Ascending aorta (tissue), 2 donors: ENCODE results near the gene CWF19L1. TPM values are rescaled to one million over a fixed set of nuclear protein-coding genes. Genes with fewer than 3 reads are reported as not detected.
"Not testable (repeated sequence)": the region's sequence is repeated elsewhere in the genome, so short reads cannot be mapped to it uniquely, and the experiment has no call there.

Experiments
- DNase-seq, 2 donors: peaks; one replicate each; pipeline ENCODE4 v3.0.0-alpha.2; 2019; ENCODE audit warnings: low spot score in 2 of 2
- H3K27ac ChIP-seq, 2 donors: fragments of 200-600 bp; sonication (generic); one replicate each; pipeline ENCODE4 v1.5.1; 2016 to 2017; ENCODE audit warnings: mild to moderate bottlenecking in 1 of 2
- H3K27me3 ChIP-seq: fragments of 200-600 bp; sonication (generic); one replicate; pipeline ENCODE4 v1.5.1; 2017
- H3K36me3 ChIP-seq, 2 donors: fragments of 200-600 bp; sonication (generic); one replicate each; pipeline ENCODE4 v1.5.1; 2016
- H3K4me1 ChIP-seq, 2 donors: fragments of 200-600 bp; sonication (generic); one replicate each; pipeline ENCODE4 v1.5.1; 2016 to 2017; ENCODE audit warnings: mild to moderate bottlenecking in 1 of 2
- H3K4me3 ChIP-seq, 2 donors: fragments of 200-600 bp; sonication (generic); one replicate each; pipeline ENCODE4 v1.5.1; 2016 to 2017; ENCODE audit warnings: mild to moderate bottlenecking in 1 of 2
- H3K9me3 ChIP-seq, 2 donors: fragments of 200-600 bp; sonication (generic); one replicate each; pipeline ENCODE4 v1.5.1; 2016
- CTCF ChIP-seq, 3 experiments: fragments of 200-600 bp in 2 of 3; fragments of 450-650 bp in 1 of 3; sonication (generic) in 2 of 3; IDR thresholded peaks; one replicate each; pipeline ENCODE4 v1.5.1; 2016 to 2019; ENCODE audit warnings: antibody characterized with exemption in 3 of 3, mild to moderate bottlenecking in 1 of 3, moderate library complexity in 1 of 3
- intact Hi-C: fragments of 100-400 bp; cut with DNase I; formaldehyde crosslinking; loops from one replicate; pipeline ENCODE4 v1.15.1; 2023
- total RNA-seq: library from RNA; depleted of rRNA; stranded (reverse); fragments of >200 nt; gene quantifications from one replicate; pipeline ENCODE4 v1.1.0, GENCODE V29; 2016

CWF19L1 gene
- total RNA-seq, 1 donor from 2014 or later = 14.3 TPM

GRCh38 chr10:100282907-100283306 is 15.5 kb upstream of the CWF19L1 start:
- H3K36me3 ChIP-seq = peaks cover 29 to 30% of the 10 kb centered on the region in 2 donors
- no peak for DNase-seq
- H3K27ac ChIP-seq = no peak overlapping the region
- TF ChIP-seq CTCF (IDR thresholded peaks at IDR 0.05) = no peak
- H3K27me3 ChIP-seq = no peaks in the 10 kb centered on the region
- H3K4me3 ChIP-seq = no peak overlapping the region
- no peaks in the 10 kb centered on the region for H3K9me3 ChIP-seq
- peaks cover 0 to 21% of the 10 kb centered on the region in 2 donors for H3K4me1 ChIP-seq
- intact Hi-C loops = no loop called here

- H3K27ac ChIP-seq, H3K4me3 ChIP-seq, H3K27me3 ChIP-seq, H3K4me1 ChIP-seq, H3K9me3 ChIP-seq, DNase-seq, intact Hi-C loops: not testable (repeated sequence)
- H3K36me3 ChIP-seq = peaks cover 32 to 33% of the 10 kb centered on the region in 2 donors
Observed at GRCh38 chr10:100276971-100277370, 9.5 kb upstream of the CWF19L1 start.

- intact Hi-C loops = no loop called here
- H3K27me3 ChIP-seq = no peaks in the 10 kb centered on the region
- H3K9me3 ChIP-seq = no peaks in the 10 kb centered on the region
- DNase-seq = no peak
- peak overlapping the region in 1 of 2 donors; percentile 89 for H3K4me3 ChIP-seq
- TF ChIP-seq CTCF (IDR thresholded peaks at IDR 0.05) = no peak
- peaks cover 4 to 11% of the 10 kb centered on the region in 2 donors for H3K4me1 ChIP-seq
- H3K27ac ChIP-seq = no peak overlapping the region
- peaks cover 0 to 6% of the 10 kb centered on the region in 2 donors for H3K36me3 ChIP-seq
Observed at GRCh38 chr10:100265821-100266485, 1.5 kb downstream of the CWF19L1 start.

- Histone ChIP-seq H3K27me3 (no peaks in the 10 kb centered on the region), H3K27ac (no peak overlapping the region), H3K4me3 (no peak overlapping the region), H3K36me3 (peaks cover 70 to 84% of the 10 kb centered on the region in 2 donors), H3K9me3 (no peaks in the 10 kb centered on the region), H3K4me1 (no peaks in the 10 kb centered on the region)
- DNase-seq = no peak
- intact Hi-C loops = no loop called here
- TF ChIP-seq CTCF (IDR thresholded peaks at IDR 0.05) = no peak
Observed at GRCh38 chr10:100254191-100254590, 13.2 kb downstream of the CWF19L1 start.

- Histone ChIP-seq H3K4me3 (no peak overlapping the region), H3K27me3 (no peaks in the 10 kb centered on the region), H3K27ac (no peak overlapping the region), H3K4me1 (no peaks in the 10 kb centered on the region), H3K9me3 (no peaks in the 10 kb centered on the region), H3K36me3 (peaks cover 78 to 87% of the 10 kb centered on the region in 2 donors)
- intact Hi-C loops = no loop called here
- TF ChIP-seq CTCF (IDR thresholded peaks at IDR 0.05) = no peak
- no peak for DNase-seq
Observed at GRCh38 chr10:100253041-100253440, 14.4 kb downstream of the CWF19L1 start.

- Histone ChIP-seq H3K36me3 (peaks cover 67 to 96% of the 10 kb centered on the region in 2 donors), H3K27ac (no peak overlapping the region), H3K27me3 (no peaks in the 10 kb centered on the region), H3K9me3 (no peaks in the 10 kb centered on the region), H3K4me3 (no peak overlapping the region), H3K4me1 (no peaks in the 10 kb centered on the region)
- DNase-seq = no peak
- TF ChIP-seq CTCF (IDR thresholded peaks at IDR 0.05) = no peak
- intact Hi-C loops = no loop called here
Observed at GRCh38 chr10:100248820-100249219, 18.6 kb downstream of the CWF19L1 start.
